Neural crest cell (in vitro differentiated cells): ENCODE data around the gene NTRK2. TPM values are rescaled to one million over a fixed set of nuclear protein-coding genes. Genes with fewer than 3 reads are reported as not detected.
"Not testable (repeated sequence)": the region's sequence is repeated elsewhere in the genome, so short reads cannot be mapped to it uniquely, and the experiment has no call there.

ENCODE experiments used
- DNase-seq: peaks from one replicate; pipeline ENCODE4 v3.0.0; 2021; ENCODE audit warnings: low read depth, mixed read lengths, low spot score
- H3K27ac Mint-ChIP-seq: one replicate; pipeline ENCODE4 v1.8.0; 2021; ENCODE audit warnings: mild to moderate bottlenecking, mixed read lengths; ENCODE audit not compliant: unreplicated experiment
- H3K27me3 Mint-ChIP-seq: 2 replicates; pipeline ENCODE4 v1.8.0; 2021; ENCODE audit warnings: low read depth, mild to moderate bottlenecking, mixed read lengths
- H3K36me3 Mint-ChIP-seq: 2 replicates; pipeline ENCODE4 v1.8.0; 2021; ENCODE audit warnings: low read depth, mild to moderate bottlenecking, mixed read lengths
- H3K4me1 Mint-ChIP-seq: 2 replicates; pipeline ENCODE4 v1.8.0; 2021; ENCODE audit warnings: mixed read lengths
- H3K4me3 Mint-ChIP-seq: one replicate; pipeline ENCODE4 v1.8.0; 2021; ENCODE audit warnings: mild to moderate bottlenecking, mixed read lengths
- H3K9me3 Mint-ChIP-seq: 2 replicates; pipeline ENCODE4 v1.8.0; 2021; ENCODE audit warnings: mixed read lengths
- CTCF ChIP-seq: fragments of 200-600 bp; sonication (generic); conservative IDR thresholded peaks from 2 replicates; pipeline ENCODE4 v1.5.0; 2021; ENCODE audit warnings: antibody characterized with exemption, mild to moderate bottlenecking
- total RNA-seq: library from RNA; stranded (reverse); gene quantifications from 2 replicates; pipeline ENCODE4 v1.2.1, GENCODE V29; 2021

The NTRK2 gene
- total RNA-seq, 1 donor from 2014 or later = 20.6 TPM

- DNase-seq = no peak
- Mint-ChIP-seq H3K27ac (no peak overlapping the region), H3K9me3 (peaks cover 3% of the 10 kb centered on the region), H3K36me3 (no peaks in the 10 kb centered on the region), H3K4me3 (no peak overlapping the region), H3K4me1 (peaks cover 57% of the 10 kb centered on the region), H3K27me3 (no peaks in the 10 kb centered on the region)
- no peak for TF ChIP-seq CTCF
Measured at GRCh38 chr9:84894859-84895258, 225.3 kb downstream of the NTRK2 start.

GRCh38 chr9:84897362-84898094 lies 228.0 kb downstream of the NTRK2 start:
- peak; percentile 20 for DNase-seq
- no peak for TF ChIP-seq CTCF
- Mint-ChIP-seq H3K36me3 (no peaks in the 10 kb centered on the region), H3K4me1 (peaks cover 54% of the 10 kb centered on the region), H3K27me3 (no peaks in the 10 kb centered on the region), H3K9me3 (no peaks in the 10 kb centered on the region), H3K27ac (peak overlapping the region; percentile 40), H3K4me3 (peak overlapping the region; percentile 48)

- Mint-ChIP-seq H3K4me3 (peak overlapping the region; percentile 48), H3K36me3 (peaks cover 2% of the 10 kb centered on the region), H3K9me3 (no peaks in the 10 kb centered on the region), H3K27ac (peak overlapping the region; percentile 40), H3K27me3 (no peaks in the 10 kb centered on the region), H3K4me1 (peaks cover 49% of the 10 kb centered on the region)
- DNase-seq = no peak
- no peak for TF ChIP-seq CTCF
Measured at GRCh38 chr9:84898188-84898587, 228.7 kb downstream of the NTRK2 start.

GRCh38 chr9:84898618-84899017 lies 229.1 kb downstream of the NTRK2 start:
- not testable (repeated sequence) for H3K9me3 Mint-ChIP-seq, H3K36me3 Mint-ChIP-seq, H3K4me3 Mint-ChIP-seq, H3K27ac Mint-ChIP-seq, DNase-seq, H3K27me3 Mint-ChIP-seq
- peaks cover 45% of the 10 kb centered on the region for H3K4me1 Mint-ChIP-seq

GRCh38 chr9:84899326-84899725 lies 229.8 kb downstream of the NTRK2 start:
- Mint-ChIP-seq H3K36me3 (peaks cover 6% of the 10 kb centered on the region), H3K4me1 (peaks cover 38% of the 10 kb centered on the region), H3K27ac (no peak overlapping the region), H3K4me3 (no peak overlapping the region), H3K9me3 (no peaks in the 10 kb centered on the region), H3K27me3 (no peaks in the 10 kb centered on the region)
- no peak for DNase-seq
- no peak for TF ChIP-seq CTCF

GRCh38 chr9:84900421-84900820 lies 230.9 kb downstream of the NTRK2 start:
- H3K27me3 Mint-ChIP-seq = no peaks in the 10 kb centered on the region
- H3K4me3 Mint-ChIP-seq = no peak overlapping the region
- H3K4me1 Mint-ChIP-seq = peaks cover 27% of the 10 kb centered on the region
- H3K27ac Mint-ChIP-seq = no peak overlapping the region
- TF ChIP-seq CTCF = no peak
- H3K36me3 Mint-ChIP-seq = peaks cover 6% of the 10 kb centered on the region
- H3K9me3 Mint-ChIP-seq = no peaks in the 10 kb centered on the region
- no peak for DNase-seq
